ENCODE data around the gene MCU. TPM values are rescaled to one million over a fixed set of nuclear protein-coding genes. Genes with fewer than 3 reads are reported as not detected.

Gene MCU
- total RNA-seq, 1 experiment from 2014 or later = 70.2 TPM

- CTCF ChIA-PET = no interaction called here
- H3K4me1 Mint-ChIP-seq (ENCODE audit: low read depth, unreplicated experiment) = peaks cover 44% of the 10 kb centered on the region
- no peaks in the 10 kb centered on the region for H3K27me3 Mint-ChIP-seq (ENCODE audit: unreplicated experiment)
- TF ChIP-seq, protein P1, sequence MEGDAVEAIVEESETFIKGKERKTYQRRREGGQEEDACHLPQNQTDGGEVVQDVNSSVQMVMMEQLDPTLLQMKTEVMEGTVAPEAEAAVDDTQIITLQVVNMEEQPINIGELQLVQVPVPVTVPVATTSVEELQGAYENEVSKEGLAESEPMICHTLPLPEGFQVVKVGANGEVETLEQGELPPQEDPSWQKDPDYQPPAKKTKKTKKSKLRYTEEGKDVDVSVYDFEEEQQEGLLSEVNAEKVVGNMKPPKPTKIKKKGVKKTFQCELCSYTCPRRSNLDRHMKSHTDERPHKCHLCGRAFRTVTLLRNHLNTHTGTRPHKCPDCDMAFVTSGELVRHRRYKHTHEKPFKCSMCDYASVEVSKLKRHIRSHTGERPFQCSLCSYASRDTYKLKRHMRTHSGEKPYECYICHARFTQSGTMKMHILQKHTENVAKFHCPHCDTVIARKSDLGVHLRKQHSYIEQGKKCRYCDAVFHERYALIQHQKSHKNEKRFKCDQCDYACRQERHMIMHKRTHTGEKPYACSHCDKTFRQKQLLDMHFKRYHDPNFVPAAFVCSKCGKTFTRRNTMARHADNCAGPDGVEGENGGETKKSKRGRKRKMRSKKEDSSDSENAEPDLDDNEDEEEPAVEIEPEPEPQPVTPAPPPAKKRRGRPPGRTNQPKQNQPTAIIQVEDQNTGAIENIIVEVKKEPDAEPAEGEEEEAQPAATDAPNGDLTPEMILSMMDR (IDR thresholded peaks at IDR 0.05; ENCODE audit: unreplicated experiment) = no peak
- no TSS peak for BruUV-seq (replicated peaks)
- no peak for DNase-seq
- H3K36me3 Mint-ChIP-seq (ENCODE audit: insufficient read depth, unreplicated experiment) = no peaks in the 10 kb centered on the region
- H3K27ac Mint-ChIP-seq (ENCODE audit: unreplicated experiment) = no peak overlapping the region
- H3K4me3 Mint-ChIP-seq (ENCODE audit: low read depth, unreplicated experiment) = no peak overlapping the region
- intact Hi-C loops (cut with micrococcal nuclease; ENCODE audit: unreplicated experiment) = no loop called here
- peaks cover 3% of the 10 kb centered on the region for H3K9me3 Mint-ChIP-seq (ENCODE audit: low read depth, unreplicated experiment)
These were observed 117.1 kb downstream of the MCU start for GRCh38 chr10:72809006-72809405.

GRCh38 chr10:72810976-72811375 lies 119.0 kb downstream of the MCU start:
- H3K36me3 Mint-ChIP-seq (ENCODE audit: insufficient read depth, unreplicated experiment) = no peaks in the 10 kb centered on the region
- no peak overlapping the region for H3K4me3 Mint-ChIP-seq (ENCODE audit: low read depth, unreplicated experiment)
- intact Hi-C loops (cut with micrococcal nuclease; ENCODE audit: unreplicated experiment) = no loop called here
- DNase-seq = no peak
- CTCF ChIA-PET = interaction anchor here (0.6 kb wide), 1 partner anchor 123 kb away, joined by 3 read pairs; no protein-coding TSS in a partner anchor
- TF ChIP-seq, protein P1 (IDR thresholded peaks at IDR 0.05; ENCODE audit: unreplicated experiment) = no peak
- no peaks in the 10 kb centered on the region for H3K27me3 Mint-ChIP-seq (ENCODE audit: unreplicated experiment)
- H3K4me1 Mint-ChIP-seq (ENCODE audit: low read depth, unreplicated experiment) = peaks cover 35% of the 10 kb centered on the region
- no peaks in the 10 kb centered on the region for H3K9me3 Mint-ChIP-seq (ENCODE audit: low read depth, unreplicated experiment)
- no peak overlapping the region for H3K27ac Mint-ChIP-seq (ENCODE audit: unreplicated experiment)
- BruUV-seq (replicated peaks) = no TSS peak

- Mint-ChIP-seq H3K27me3 (ENCODE audit: unreplicated experiment) (no peaks in the 10 kb centered on the region), H3K27ac (ENCODE audit: unreplicated experiment) (no peak overlapping the region), H3K4me3 (ENCODE audit: low read depth, unreplicated experiment) (no peak overlapping the region), H3K36me3 (ENCODE audit: insufficient read depth, unreplicated experiment) (no peaks in the 10 kb centered on the region), H3K4me1 (ENCODE audit: low read depth, unreplicated experiment) (peaks cover 35% of the 10 kb centered on the region), H3K9me3 (ENCODE audit: low read depth, unreplicated experiment) (no peaks in the 10 kb centered on the region)
- BruUV-seq (replicated peaks) = no TSS peak
- CTCF ChIA-PET = interaction anchor here (0.6 kb wide), 3 partner anchors 9 to 452 kb away, joined by 3 to 8 read pairs (median 3); no protein-coding TSS in a partner anchor
- no peak for DNase-seq
- intact Hi-C loops (cut with micrococcal nuclease; ENCODE audit: unreplicated experiment) = no loop called here
- TF ChIP-seq, protein P1 (IDR thresholded peaks at IDR 0.05; ENCODE audit: unreplicated experiment) = no peak
These were observed 120.4 kb downstream of the MCU start for GRCh38 chr10:72812415-72812752.

DNA sequence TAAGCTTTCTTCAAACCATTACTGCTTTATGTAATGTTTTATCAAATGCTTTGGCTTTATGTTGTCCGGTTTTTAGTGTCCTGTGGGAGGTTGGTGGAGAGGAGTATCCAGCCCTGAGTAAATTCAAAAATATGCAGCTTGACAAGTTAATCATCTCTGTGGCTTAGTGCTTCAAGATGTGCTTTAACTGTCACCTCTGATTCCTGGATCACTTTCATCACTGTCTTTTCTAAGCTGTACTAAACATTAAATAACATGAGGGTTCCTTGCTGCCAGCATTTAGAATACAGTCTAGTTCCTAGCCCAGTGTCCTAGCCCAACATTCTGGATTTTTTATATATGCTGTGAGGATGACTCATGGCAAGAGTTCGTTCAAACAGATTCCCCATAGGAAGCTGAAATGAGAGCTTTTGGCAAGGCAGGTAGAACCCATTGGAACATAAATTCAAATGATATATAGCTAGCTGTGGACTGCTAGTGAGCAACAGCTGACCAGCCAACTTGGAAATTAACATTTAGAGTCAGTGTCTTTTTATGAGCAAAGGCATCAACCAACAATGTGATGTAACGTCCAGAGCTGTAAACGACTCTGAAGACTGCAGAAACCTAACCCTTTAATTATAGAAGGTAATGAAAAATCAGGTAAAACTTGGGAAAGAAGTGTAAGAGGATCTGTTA lies 120.9 kb downstream of the MCU start:
- Mint-ChIP-seq H3K36me3 (ENCODE audit: insufficient read depth, unreplicated experiment) (no peaks in the 10 kb centered on the region), H3K4me1 (ENCODE audit: low read depth, unreplicated experiment) (peaks cover 36% of the 10 kb centered on the region), H3K9me3 (ENCODE audit: low read depth, unreplicated experiment) (no peaks in the 10 kb centered on the region), H3K27ac (ENCODE audit: unreplicated experiment) (no peak overlapping the region), H3K27me3 (ENCODE audit: unreplicated experiment) (no peaks in the 10 kb centered on the region), H3K4me3 (ENCODE audit: low read depth, unreplicated experiment) (no peak overlapping the region)
- CTCF ChIA-PET = interaction anchor here (0.6 kb wide), 2 partner anchors 56 to 453 kb away, joined by 3 to 8 read pairs; no protein-coding TSS in a partner anchor
- intact Hi-C loops (cut with micrococcal nuclease; ENCODE audit: unreplicated experiment) = no loop called here
- TF ChIP-seq, protein P1 (IDR thresholded peaks at IDR 0.05; ENCODE audit: unreplicated experiment) = no peak
- no TSS peak for BruUV-seq (replicated peaks)
- no peak for DNase-seq

Data from Calu3 (cell line).